Measurements from ENCODE around the gene TMEM25.

TMEM25 gene

DNA sequence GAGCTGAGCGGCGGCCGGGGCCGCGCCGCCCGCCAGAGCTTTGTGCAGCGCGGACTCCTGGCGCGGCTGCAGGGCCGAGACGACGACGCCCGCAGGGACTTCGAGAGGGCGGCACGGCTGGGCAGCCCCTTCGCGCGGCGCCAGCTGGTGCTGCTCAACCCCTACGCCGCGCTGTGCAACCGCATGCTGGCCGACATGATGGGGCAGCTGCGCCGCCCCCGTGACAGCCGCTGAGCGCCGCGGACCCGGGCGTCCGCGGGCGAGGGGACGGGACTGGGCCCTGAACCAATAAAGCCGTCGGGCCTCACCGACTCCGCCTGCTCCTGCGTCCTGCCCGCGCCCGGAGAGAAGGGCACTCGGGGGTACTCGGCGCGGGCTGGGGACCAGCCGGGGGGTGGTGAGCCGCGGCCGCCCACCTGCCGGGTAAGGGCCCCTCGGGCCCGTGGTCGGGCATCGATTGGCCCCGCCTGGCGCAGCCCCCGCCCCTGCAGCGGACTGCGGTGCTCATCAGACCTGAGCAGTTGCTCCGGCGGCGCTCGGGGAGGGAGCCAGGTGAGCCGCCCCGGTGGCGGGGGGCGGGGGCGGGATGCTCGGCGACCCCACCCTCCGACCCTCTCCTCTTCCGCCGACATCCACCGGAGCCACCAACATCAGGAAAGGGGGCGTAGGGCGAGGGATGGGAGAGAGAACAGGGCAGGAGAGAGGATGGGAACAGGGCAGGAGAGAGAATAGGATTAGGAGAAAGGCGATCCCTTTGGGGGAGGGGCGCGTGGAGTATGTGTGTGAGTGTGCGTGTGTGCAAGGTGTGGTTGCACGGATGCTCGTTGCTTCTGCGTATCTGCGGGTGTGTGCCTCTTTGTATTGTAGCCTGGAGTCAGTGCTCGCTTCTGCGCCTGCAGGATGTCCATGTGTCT lies at the start of gene TMEM25 (continued):
- TF ChIP-seq, protein P1, sequence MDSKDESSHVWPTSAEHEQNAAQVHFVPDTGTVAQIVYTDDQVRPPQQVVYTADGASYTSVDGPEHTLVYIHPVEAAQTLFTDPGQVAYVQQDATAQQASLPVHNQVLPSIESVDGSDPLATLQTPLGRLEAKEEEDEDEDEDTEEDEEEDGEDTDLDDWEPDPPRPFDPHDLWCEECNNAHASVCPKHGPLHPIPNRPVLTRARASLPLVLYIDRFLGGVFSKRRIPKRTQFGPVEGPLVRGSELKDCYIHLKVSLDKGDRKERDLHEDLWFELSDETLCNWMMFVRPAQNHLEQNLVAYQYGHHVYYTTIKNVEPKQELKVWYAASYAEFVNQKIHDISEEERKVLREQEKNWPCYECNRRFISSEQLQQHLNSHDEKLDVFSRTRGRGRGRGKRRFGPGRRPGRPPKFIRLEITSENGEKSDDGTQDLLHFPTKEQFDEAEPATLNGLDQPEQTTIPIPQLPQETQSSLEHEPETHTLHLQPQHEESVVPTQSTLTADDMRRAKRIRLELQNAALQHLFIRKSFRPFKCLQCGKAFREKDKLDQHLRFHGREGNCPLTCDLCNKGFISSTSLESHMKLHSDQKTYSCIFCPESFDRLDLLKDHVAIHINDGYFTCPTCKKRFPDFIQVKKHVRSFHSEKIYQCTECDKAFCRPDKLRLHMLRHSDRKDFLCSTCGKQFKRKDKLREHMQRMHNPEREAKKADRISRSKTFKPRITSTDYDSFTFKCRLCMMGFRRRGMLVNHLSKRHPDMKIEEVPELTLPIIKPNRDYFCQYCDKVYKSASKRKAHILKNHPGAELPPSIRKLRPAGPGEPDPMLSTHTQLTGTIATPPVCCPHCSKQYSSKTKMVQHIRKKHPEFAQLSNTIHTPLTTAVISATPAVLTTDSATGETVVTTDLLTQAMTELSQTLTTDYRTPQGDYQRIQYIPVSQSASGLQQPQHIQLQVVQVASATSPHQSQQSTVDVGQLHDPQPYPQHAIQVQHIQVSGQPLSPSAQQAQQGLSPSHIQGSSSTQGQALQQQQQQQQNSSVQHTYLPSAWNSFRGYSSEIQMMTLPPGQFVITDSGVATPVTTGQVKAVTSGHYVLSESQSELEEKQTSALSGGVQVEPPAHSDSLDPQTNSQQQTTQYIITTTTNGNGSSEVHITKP (tag by site-specific recombination; IDR thresholded peaks at IDR 0.05), result peak; percentile 61
- TF ChIP-seq OVOL3 (tag by site-specific recombination; IDR thresholded peaks at IDR 0.05) (no peak), ZBTB17 (tag by site-specific recombination; IDR thresholded peaks at IDR 0.05) (peak; percentile 99), SCRT1 (tag by site-specific recombination; IDR thresholded peaks at IDR 0.05; ENCODE audit: borderline replicate concordance) (no peak), ZFHX2 (tag by site-specific recombination; conservative IDR thresholded peaks at IDR 0.05) (peak; percentile 82), ZNF660 (tag by site-specific recombination; IDR thresholded peaks at IDR 0.05) (no peak), TRIM28 (IDR thresholded peaks at IDR 0.05; ENCODE audit: borderline replicate concordance, low read length) (no peak), ZNF768 (tag by site-specific recombination; IDR thresholded peaks at IDR 0.05) (no peak), PRDM1 (tag by site-specific recombination; IDR thresholded peaks at IDR 0.05) (peak; percentile 67; the same call in 1 of the 2 replicates), GLI4 (tag by site-specific recombination; IDR thresholded peaks at IDR 0.05) (no peak), ZNF292 (tag by site-specific recombination; IDR thresholded peaks at IDR 0.05; ENCODE audit: borderline replicate concordance, low read depth) (no peak), HOXD13 (CRISPR knock-in tag; IDR thresholded peaks at IDR 0.05; ENCODE audit: borderline replicate concordance) (no peak), MZF1 (tag by site-specific recombination; IDR thresholded peaks at IDR 0.05; ENCODE audit: borderline replicate concordance) (no peak), ZNF544 (tag by site-specific recombination; IDR thresholded peaks at IDR 0.05) (no peak), ZNF169 (tag by site-specific recombination; IDR thresholded peaks at IDR 0.05) (0 out of 2 replicates have a peak, but pooled peaks have one; percentile 50), SP3 (tag by site-specific recombination; IDR thresholded peaks at IDR 0.05) (peak; percentile 82), ZNF792 (tag by site-specific recombination; IDR thresholded peaks at IDR 0.05) (no peak), ZNF404 (tag by site-specific recombination; IDR thresholded peaks at IDR 0.05) (no peak), ZNF473 (tag by site-specific recombination; IDR thresholded peaks at IDR 0.05) (no peak), GLIS1 (tag by site-specific recombination; IDR thresholded peaks at IDR 0.05) (peak; percentile 63), ZNF175 (tag by site-specific recombination; IDR thresholded peaks at IDR 0.05) (no peak), ZNF423 (tag by site-specific recombination; IDR thresholded peaks at IDR 0.05) (no peak; the same call in 1 of the 2 replicates), YY1 (tag by site-specific recombination; IDR thresholded peaks at IDR 0.05) (peak; percentile 69; the same call in 1 of the 2 replicates)
- TF ChIP-seq, protein P2, sequence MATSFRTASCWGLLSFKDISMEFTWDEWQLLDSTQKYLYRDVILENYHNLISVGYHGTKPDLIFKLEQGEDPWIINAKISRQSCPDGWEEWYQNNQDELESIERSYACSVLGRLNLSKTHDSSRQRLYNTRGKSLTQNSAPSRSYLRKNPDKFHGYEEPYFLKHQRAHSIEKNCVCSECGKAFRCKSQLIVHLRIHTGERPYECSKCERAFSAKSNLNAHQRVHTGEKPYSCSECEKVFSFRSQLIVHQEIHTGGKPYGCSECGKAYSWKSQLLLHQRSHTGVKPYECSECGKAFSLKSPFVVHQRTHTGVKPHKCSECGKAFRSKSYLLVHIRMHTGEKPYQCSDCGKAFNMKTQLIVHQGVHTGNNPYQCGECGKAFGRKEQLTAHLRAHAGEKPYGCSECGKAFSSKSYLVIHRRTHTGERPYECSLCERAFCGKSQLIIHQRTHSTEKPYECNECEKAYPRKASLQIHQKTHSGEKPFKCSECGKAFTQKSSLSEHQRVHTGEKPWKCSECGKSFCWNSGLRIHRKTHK (tag by site-specific recombination; IDR thresholded peaks at IDR 0.05), result no peak
- TF ChIP-seq, protein P3, sequence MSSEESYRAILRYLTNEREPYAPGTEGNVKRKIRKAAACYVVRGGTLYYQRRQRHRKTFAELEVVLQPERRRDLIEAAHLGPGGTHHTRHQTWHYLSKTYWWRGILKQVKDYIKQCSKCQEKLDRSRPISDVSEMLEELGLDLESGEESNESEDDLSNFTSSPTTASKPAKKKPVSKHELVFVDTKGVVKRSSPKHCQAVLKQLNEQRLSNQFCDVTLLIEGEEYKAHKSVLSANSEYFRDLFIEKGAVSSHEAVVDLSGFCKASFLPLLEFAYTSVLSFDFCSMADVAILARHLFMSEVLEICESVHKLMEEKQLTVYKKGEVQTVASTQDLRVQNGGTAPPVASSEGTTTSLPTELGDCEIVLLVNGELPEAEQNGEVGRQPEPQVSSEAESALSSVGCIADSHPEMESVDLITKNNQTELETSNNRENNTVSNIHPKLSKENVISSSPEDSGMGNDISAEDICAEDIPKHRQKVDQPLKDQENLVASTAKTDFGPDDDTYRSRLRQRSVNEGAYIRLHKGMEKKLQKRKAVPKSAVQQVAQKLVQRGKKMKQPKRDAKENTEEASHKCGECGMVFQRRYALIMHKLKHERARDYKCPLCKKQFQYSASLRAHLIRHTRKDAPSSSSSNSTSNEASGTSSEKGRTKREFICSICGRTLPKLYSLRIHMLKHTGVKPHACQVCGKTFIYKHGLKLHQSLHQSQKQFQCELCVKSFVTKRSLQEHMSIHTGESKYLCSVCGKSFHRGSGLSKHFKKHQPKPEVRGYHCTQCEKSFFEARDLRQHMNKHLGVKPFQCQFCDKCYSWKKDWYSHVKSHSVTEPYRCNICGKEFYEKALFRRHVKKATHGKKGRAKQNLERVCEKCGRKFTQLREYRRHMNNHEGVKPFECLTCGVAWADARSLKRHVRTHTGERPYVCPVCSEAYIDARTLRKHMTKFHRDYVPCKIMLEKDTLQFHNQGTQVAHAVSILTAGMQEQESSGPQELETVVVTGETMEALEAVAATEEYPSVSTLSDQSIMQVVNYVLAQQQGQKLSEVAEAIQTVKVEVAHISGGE (tag by site-specific recombination; conservative IDR thresholded peaks at IDR 0.05; ENCODE audit: low read depth), result no peak; the same call in 1 of the 2 replicates
- TF ChIP-seq, protein P4, sequence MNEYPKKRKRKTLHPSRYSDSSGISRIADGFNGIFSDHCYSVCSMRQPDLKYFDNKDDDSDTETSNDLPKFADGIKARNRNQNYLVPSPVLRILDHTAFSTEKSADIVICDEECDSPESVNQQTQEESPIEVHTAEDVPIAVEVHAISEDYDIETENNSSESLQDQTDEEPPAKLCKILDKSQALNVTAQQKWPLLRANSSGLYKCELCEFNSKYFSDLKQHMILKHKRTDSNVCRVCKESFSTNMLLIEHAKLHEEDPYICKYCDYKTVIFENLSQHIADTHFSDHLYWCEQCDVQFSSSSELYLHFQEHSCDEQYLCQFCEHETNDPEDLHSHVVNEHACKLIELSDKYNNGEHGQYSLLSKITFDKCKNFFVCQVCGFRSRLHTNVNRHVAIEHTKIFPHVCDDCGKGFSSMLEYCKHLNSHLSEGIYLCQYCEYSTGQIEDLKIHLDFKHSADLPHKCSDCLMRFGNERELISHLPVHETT (tag by site-specific recombination; IDR thresholded peaks at IDR 0.05), result 0 out of 2 replicates have a peak, but pooled peaks have one; percentile 25
- TF ChIP-seq, protein P5, sequence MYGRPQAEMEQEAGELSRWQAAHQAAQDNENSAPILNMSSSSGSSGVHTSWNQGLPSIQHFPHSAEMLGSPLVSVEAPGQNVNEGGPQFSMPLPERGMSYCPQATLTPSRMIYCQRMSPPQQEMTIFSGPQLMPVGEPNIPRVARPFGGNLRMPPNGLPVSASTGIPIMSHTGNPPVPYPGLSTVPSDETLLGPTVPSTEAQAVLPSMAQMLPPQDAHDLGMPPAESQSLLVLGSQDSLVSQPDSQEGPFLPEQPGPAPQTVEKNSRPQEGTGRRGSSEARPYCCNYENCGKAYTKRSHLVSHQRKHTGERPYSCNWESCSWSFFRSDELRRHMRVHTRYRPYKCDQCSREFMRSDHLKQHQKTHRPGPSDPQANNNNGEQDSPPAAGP (tag by site-specific recombination; IDR thresholded peaks at IDR 0.05), result peak; percentile 42; the same call in 1 of the 2 replicates

All from HEK293 (cell line).